Stimulated activated CD4-positive, alpha-beta T cell treated with anti-CD3 and anti-CD28 coated beads, Interleukin-1b, Interleukin-23, amount 100 ng/mL, for 48 hours (primary cell): ENCODE data around the gene AMER2.
"Not testable (repeated sequence)": the region's sequence is repeated elsewhere in the genome, so short reads cannot be mapped to it uniquely, and the experiment has no call there.

Experiments
- DNase-seq: peaks from one replicate; pipeline ENCODE4 v3.0.0-alpha.2; 2020

Gene AMER2

GRCh38 chr13:25180775-25181537 is 8.9 kb upstream of the AMER2 start:
- no peak for DNase-seq

- DNase-seq = no peak
These were observed 8.0 kb upstream of the AMER2 start for GRCh38 chr13:25179832-25180774.

GRCh38 chr13:25179011-25179410 is 6.9 kb upstream of the AMER2 start:
- no peak for DNase-seq

- DNase-seq = no peak
These were observed 6.0 kb upstream of the AMER2 start for GRCh38 chr13:25178070-25178469.

- no peak for DNase-seq
These were observed 5.5 kb upstream of the AMER2 start for GRCh38 chr13:25177636-25178035.

GRCh38 chr13:25177012-25177411 is 4.9 kb upstream of the AMER2 start:
- DNase-seq = no peak

GRCh38 chr13:25175431-25175830 is 3.3 kb upstream of the AMER2 start:
- no peak for DNase-seq

GRCh38 chr13:25175026-25175425 is 2.9 kb upstream of the AMER2 start:
- DNase-seq = no peak

- no peak for DNase-seq
These were observed 2.2 kb upstream of the AMER2 start for GRCh38 chr13:25174304-25174703.

- DNase-seq = no peak
These were observed 179 bp upstream of the AMER2 start for GRCh38 chr13:25172303-25172630.

GRCh38 chr13:25171170-25171516 is 945 bp downstream of the AMER2 start:
- no peak for DNase-seq

- DNase-seq = no peak
These were observed 1.5 kb downstream of the AMER2 start for GRCh38 chr13:25170554-25171111.

- DNase-seq = no peak
These were observed 2.0 kb downstream of the AMER2 start for GRCh38 chr13:25169951-25170553.

GRCh38 chr13:25169356-25169755 is 2.7 kb downstream of the AMER2 start:
- no peak for DNase-seq

GRCh38 chr13:25168790-25169189 is 3.3 kb downstream of the AMER2 start:
- DNase-seq = no peak

GRCh38 chr13:25167382-25168174 is 4.5 kb downstream of the AMER2 start:
- no peak for DNase-seq

- DNase-seq = no peak
These were observed 5.8 kb downstream of the AMER2 start for GRCh38 chr13:25166306-25166705.

GRCh38 chr13:25165663-25166062 is 6.4 kb downstream of the AMER2 start:
- no peak for DNase-seq

GRCh38 chr13:25165163-25165562 is 6.9 kb downstream of the AMER2 start:
- DNase-seq = not testable (repeated sequence)

GRCh38 chr13:25157681-25158080 is 14.4 kb downstream of the AMER2 start:
- no peak for DNase-seq

GRCh38 chr13:25153736-25154135 is 18.4 kb downstream of the AMER2 start:
- no peak for DNase-seq

- no peak for DNase-seq
These were observed 20.4 kb downstream of the AMER2 start for GRCh38 chr13:25151626-25152195.
